ENCODE data around the gene TRIM8.
"Not testable (repeated sequence)": the region's sequence is repeated elsewhere in the genome, so short reads cannot be mapped to it uniquely, and the experiment has no call there.

The TRIM8 gene

DNA sequence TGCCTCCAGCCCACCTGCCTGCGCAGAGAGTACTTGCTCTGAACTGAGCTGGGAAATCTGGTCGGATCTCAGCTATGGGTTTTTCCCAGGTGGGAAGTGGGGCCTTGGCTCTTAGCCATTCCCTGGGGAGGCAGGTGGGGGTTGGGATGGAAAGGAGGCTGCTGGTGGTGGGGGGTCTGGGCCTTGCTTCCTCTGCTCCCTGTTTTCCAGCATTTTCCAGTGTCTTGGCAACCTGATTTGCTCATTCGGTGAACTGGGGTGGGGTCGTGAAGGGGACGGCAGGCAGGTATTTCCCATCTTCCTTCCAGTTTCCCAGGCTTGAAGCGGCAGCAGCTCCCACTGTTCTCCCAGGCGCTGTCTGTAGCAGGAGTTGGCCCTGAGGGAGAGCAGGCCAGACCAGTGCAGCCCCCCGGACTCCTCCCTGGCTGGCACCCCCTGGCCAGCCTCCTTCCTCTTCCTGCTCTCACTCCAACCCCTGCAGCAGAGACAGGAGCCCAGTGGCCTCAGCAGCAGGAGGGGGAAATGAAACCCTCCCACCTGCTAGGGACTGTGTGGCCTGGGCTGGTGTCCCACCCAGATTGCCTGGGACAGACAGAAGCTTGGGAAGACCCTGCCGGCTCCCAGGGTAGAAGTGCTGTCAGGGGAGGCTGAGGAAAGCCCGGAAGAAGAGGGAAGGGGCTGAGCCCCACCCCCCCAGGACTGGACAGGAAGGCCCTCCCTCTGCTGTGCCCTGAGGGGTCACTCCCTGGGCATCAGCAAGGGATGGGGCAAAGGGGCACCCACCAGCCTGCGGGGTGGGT is 6.6 kb downstream of the TRIM8 start:
- DNase-seq (ENCODE audit: low read depth), result no peak

GRCh38 chr10:102651455-102652169 is 7.3 kb downstream of the TRIM8 start:
- no peak for DNase-seq (ENCODE audit: low read depth)

- no peak for DNase-seq (ENCODE audit: low read depth)
Measured at GRCh38 chr10:102652170-102652916, 8.1 kb downstream of the TRIM8 start.

GRCh38 chr10:102653060-102653459 is 8.8 kb downstream of the TRIM8 start:
- no peak for DNase-seq (ENCODE audit: low read depth)

GRCh38 chr10:102654566-102654965 is 10.3 kb downstream of the TRIM8 start:
- no peak for DNase-seq (ENCODE audit: low read depth)

DNA sequence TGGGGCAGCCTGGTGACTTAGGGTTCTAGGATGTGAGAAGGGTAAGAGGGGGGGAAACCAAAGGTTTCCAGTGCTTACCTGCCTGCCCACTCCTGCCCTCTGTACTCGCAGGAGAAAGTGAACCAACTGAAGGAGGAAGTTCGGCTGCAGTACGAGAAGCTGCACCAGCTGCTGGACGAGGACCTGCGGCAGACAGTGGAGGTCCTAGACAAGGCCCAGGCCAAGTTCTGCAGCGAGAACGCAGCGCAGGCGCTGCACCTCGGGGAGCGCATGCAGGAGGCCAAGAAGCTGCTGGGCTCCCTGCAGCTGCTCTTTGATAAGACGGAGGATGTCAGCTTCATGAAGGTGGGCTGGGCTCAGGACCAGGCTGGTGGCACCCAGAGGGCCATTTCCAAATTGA is 10.7 kb downstream of the TRIM8 start:
- DNase-seq (ENCODE audit: low read depth), result no peak

- DNase-seq (ENCODE audit: low read depth), result no peak
Measured at GRCh38 chr10:102656026-102656425, 11.7 kb downstream of the TRIM8 start.

GRCh38 chr10:102656791-102657371 is 12.6 kb downstream of the TRIM8 start:
- DNase-seq (ENCODE audit: low read depth), result no peak

DNA sequence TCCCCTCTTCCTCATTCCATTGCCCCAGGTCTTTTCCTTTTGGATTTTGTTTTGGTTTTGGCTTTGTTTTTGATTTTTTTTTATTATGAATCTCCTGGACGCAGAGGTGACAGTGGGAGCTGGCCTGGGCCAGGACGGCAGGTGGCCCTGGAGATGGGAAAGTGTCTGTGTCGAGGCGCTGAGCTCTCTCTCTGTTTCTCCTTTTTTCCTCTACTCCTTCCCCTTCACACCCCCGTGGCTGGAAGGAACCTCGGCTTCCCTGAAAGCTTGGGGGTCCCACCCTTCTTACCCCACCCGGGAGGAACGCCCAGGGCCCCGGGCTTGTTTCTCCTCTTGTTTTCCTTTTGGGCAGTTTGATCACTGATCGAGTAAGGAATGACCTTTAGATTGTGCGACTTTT is 13.2 kb downstream of the TRIM8 start:
- DNase-seq (ENCODE audit: low read depth), result no peak

DNA sequence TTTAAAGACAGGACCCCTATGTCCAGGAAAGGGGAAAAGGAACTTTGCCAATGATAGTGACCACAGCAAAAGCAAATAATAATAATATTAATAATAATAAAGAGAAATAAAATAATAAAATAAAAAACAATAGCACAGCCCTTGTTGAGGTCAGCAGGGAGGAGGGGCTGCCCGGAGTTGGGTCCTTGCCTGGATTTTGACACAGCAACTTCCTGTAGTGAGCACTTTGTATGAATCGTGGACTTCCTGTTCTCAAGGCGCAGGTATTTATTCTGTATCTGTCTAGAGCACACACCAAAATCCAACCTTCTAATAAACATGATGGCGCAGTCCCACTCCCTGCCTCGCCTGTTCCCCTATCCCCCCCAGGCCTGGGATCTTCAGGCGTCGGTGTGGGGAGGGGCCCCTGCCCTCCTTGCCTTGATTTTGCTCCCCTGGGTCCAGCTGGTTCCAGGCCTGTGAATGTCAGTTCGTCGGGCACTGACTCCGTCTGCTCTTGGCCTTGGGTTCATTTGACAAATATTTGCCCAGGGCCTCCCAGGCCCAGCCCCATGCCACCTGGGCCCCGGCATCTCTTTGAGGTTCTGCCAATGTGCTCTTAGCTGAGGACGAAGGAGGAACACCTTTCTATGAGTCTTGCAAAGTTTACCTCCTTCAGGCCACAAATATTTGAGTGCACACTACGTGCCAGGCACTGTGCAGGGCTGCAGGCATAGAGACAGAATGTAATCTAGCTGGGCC is 13.9 kb downstream of the TRIM8 start:
- no peak for DNase-seq (ENCODE audit: low read depth)

DNA sequence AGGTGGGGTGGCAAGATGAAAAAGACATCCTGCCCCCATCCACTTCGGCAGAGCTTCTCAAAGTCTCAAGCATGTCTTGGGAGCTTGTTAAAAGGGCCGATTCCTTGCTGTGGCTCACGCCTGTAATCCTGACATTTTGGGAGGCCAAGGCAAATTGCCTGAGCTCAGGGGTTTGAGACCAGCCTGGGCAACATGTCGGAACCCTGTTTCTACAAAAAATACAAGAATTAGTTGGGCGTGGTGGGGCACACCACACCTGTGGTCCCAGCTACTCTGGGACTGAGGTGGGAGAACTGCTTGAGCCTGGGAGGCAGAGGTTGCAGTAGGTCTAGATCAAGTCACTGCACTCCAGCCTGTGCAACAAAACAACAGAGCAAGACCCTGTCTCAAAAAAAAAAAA is 14.5 kb downstream of the TRIM8 start:
- no peak for DNase-seq (ENCODE audit: low read depth)

GRCh38 chr10:102660888-102661657 is 16.8 kb downstream of the TRIM8 start:
- DNase-seq (ENCODE audit: low read depth), result peak; percentile 63

DNA sequence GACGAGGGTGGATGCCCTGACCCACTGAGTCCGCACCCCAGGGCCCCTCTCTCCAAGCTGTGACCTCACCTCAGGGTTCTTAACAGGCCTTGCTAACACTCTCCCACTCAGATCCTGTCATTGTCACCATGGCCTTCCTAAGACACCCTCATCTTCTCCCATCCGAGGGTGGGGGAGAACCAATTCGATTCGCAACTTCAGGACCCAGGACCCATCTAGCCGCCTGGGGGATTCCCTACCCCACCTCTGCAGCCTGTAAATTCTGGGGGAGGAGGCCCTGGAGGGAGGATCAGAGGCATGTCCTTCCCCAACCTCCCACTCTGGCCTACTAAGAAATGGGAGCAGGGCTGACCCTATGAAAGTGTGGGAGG is 17.4 kb downstream of the TRIM8 start:
- DNase-seq (ENCODE audit: low read depth), result no peak

DNA sequence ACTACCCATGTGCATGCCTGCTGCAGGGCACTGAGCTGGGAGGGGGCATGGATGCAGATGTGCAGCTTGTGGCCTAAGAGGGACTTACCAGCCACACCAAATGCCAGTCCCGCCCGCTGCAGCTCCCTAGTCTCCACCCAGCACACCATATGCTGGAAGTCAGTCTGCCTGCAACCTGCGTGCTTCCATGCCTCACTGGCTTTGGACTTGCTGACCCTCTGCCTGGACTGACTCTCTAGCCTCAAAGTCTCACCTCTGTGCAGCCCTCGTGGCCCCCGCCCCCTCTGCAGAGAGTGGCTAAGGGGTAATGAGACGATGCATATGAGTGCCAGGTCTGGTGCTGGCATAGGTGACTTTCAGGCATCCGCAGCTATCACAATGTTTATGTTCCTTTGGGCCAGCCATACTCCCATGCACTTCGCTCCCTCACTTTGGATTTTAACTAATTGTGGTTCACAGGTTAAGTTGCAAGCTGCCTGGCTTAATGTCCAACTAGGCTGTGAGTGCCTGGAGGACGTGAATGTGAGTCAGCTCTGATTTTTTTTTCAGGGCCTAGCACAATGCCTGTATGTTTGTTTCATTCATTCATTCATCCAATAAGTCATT is 21.7 kb downstream of the TRIM8 start:
- no peak for DNase-seq (ENCODE audit: low read depth)

- DNase-seq (ENCODE audit: low read depth), result not testable (repeated sequence)
Measured at GRCh38 chr10:102667411-102667810, 23.1 kb downstream of the TRIM8 start.

GRCh38 chr10:102668326-102669107 is 24.2 kb downstream of the TRIM8 start:
- DNase-seq (ENCODE audit: low read depth), result no peak

- no peak for DNase-seq (ENCODE audit: low read depth)
Measured at GRCh38 chr10:102669206-102670064, 25.2 kb downstream of the TRIM8 start.

DNA sequence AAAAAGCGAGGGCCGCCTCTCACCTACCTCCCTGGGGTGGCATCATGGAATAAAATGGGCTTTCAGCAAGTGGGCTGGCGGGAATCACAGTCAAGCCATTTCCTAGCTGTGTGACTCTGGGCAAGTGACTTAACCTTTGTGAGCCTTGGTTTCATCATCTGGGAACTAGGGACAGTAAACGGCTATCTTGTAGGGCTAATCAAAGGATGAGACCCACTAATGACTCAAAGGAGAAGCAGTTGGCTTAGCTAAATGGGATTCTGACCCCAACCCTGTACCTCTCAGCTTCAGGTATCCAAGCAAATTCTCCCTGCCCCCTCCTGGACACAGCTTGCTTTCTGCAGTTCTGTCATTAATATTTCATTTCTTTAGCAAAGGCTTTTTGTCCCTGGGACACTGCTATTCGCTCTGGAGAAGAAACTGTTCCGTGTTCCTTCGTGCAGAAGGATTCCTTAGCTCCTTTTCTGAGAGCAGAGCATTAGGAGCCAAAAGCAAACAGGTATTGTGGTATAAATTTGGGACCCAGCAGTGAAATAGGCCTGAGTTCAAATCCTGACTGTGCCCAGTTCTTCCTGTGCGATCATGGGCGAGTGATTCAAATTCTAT is 25.9 kb downstream of the TRIM8 start:
- DNase-seq (ENCODE audit: low read depth), result no peak
